HFFc6 (cell line): Measurements from ENCODE around the gene MT1X. TPM values are rescaled to one million over a fixed set of nuclear protein-coding genes. Genes with fewer than 3 reads are reported as not detected.

Experiments used
- DNase-seq: peaks from one replicate; pipeline ENCODE4 v3.0.0-alpha.2; 2018
- H3K27ac Mint-ChIP-seq: 2 replicates; pipeline ENCODE4 v1.8.0; 2020; ENCODE audit warnings: mild to moderate bottlenecking, mixed read lengths
- H3K27me3 Mint-ChIP-seq: 2 replicates; pipeline ENCODE4 v1.8.0; 2021; ENCODE audit warnings: mild to moderate bottlenecking, moderate library complexity, mixed read lengths; ENCODE audit not compliant: insufficient read depth
- H3K36me3 Mint-ChIP-seq: 2 replicates; pipeline ENCODE4 v1.8.0; 2021; ENCODE audit warnings: low read depth, mixed read lengths
- H3K4me1 Mint-ChIP-seq: 2 replicates; pipeline ENCODE4 v1.8.0; 2020; ENCODE audit warnings: low read depth, mixed read lengths
- H3K4me3 Mint-ChIP-seq: 2 replicates; pipeline ENCODE4 v1.8.0; 2020; ENCODE audit warnings: mild to moderate bottlenecking, moderate library complexity, mixed read lengths
- H3K9me3 Mint-ChIP-seq: 2 replicates; pipeline ENCODE4 v1.8.0; 2020; ENCODE audit warnings: mild to moderate bottlenecking, mixed read lengths
- total RNA-seq, 6 experiments: library from RNA; stranded (reverse); fragmentation: NEBNext Ultra II Directional; extraction: Animal tissue kit (Norgen Biotek cat#: 25700); gene quantifications; 2 replicates in 1 of 6; 3 replicates in 5 of 6; pipeline ENCODE4 v1.2.3, GENCODE V29; 2021
- TF ChIP-seq, protein P1 (sequence below): fragments of 200-600 bp; sonication (generic); IDR thresholded peaks from 2 replicates; pipeline ENCODE4 v1.5.0; 2021; ENCODE audit warnings: antibody characterized with exemption, mild to moderate bottlenecking

The MT1X gene
- total RNA-seq, 6 experiments from 2014 or later = 28.0 to 38.7 (median 33.3) TPM

DNA sequence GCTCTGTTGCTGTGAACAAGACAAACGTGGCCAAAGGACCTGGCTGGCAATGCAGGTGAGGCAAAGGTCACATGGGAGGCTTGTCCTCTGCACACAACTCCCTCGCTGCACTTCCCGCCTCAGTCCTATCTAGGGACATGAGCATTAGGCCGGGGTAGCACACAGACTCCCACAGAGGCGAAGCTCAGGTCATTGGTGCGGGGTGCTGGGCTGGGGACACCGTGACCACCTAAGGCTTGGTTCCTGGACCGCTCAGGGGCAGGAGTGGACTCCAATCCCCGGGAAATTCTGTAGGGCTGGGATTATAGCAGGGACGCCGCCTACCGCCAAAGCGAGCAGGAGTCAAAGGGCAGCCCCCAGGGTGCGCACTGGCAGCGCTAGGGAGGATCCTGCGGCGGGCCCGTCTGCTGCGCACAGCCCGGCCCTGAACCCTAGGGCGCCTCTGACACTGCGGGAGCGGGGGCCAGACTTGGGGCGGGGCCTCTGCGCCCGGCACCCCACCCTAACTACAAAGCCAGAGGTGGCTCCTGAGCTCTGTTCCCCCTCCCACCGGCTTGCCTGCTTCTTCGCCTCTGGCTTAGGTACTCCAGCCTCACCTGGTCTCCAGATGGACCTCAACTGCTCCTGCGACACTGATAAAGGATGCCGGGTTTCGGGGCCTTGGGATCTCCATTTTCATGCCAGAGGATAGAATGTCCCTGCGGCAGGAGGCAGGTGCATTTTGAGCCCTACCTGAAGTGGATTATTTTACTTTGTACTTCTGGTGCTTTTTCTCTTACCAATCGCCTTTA is 34.4 kb upstream of the MT1X start:
- Mint-ChIP-seq H3K4me1 (peaks cover 10% of the 10 kb centered on the region), H3K4me3 (no peak overlapping the region), H3K27ac (no peak overlapping the region), H3K36me3 (no peaks in the 10 kb centered on the region), H3K27me3 (peaks cover 77% of the 10 kb centered on the region), H3K9me3 (no peaks in the 10 kb centered on the region)
- TF ChIP-seq, protein P1, sequence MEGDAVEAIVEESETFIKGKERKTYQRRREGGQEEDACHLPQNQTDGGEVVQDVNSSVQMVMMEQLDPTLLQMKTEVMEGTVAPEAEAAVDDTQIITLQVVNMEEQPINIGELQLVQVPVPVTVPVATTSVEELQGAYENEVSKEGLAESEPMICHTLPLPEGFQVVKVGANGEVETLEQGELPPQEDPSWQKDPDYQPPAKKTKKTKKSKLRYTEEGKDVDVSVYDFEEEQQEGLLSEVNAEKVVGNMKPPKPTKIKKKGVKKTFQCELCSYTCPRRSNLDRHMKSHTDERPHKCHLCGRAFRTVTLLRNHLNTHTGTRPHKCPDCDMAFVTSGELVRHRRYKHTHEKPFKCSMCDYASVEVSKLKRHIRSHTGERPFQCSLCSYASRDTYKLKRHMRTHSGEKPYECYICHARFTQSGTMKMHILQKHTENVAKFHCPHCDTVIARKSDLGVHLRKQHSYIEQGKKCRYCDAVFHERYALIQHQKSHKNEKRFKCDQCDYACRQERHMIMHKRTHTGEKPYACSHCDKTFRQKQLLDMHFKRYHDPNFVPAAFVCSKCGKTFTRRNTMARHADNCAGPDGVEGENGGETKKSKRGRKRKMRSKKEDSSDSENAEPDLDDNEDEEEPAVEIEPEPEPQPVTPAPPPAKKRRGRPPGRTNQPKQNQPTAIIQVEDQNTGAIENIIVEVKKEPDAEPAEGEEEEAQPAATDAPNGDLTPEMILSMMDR = no peak
- no peak for DNase-seq

DNA sequence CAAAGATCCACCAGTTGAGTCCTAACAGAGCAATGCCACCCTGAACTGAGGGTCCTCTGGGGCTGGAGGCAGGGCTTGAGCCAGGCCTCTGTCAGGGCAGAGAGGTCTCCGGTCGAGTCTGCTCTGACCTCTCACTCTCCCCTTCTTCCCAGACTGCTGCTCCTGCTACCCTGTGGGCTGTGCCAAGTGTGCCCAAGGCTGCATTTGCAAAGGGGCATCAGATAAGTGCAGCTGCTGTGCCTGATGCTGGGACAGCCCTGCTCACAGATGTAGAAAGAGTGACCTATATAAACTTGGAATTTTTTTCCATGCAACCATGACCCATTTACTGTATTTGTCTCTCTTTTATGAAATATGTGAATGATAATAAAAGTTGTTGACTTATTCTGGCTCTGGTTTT is 33.0 kb upstream of the MT1X start:
- DNase-seq = no peak
- no peaks in the 10 kb centered on the region for H3K4me1 Mint-ChIP-seq
- H3K27ac Mint-ChIP-seq = no peak overlapping the region
- no peak overlapping the region for H3K4me3 Mint-ChIP-seq
- no peaks in the 10 kb centered on the region for H3K9me3 Mint-ChIP-seq
- TF ChIP-seq, protein P1 = no peak
- H3K27me3 Mint-ChIP-seq = peaks cover 76% of the 10 kb centered on the region
- H3K36me3 Mint-ChIP-seq = no peaks in the 10 kb centered on the region

DNA sequence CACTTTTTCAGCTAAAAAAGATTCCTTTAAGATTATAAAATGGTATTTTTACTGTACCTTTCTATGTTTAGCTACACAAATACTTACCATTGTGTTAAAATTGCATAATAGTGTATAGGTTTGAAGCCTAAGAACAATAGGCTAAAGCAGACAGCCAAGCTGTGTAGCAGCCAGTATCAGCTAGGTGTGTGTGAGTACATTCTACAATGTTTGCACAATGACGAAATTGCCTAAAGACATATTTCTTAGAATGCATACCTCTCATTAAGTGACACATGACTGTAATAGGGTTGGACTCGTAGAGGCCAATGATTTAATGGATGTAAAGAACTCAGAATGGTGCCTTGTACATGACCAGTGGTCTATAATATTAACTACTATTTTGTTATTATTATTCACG is 32.5 kb upstream of the MT1X start:
- Mint-ChIP-seq H3K4me3 (no peak overlapping the region), H3K36me3 (no peaks in the 10 kb centered on the region), H3K27ac (no peak overlapping the region), H3K27me3 (peaks cover 72% of the 10 kb centered on the region), H3K9me3 (no peaks in the 10 kb centered on the region), H3K4me1 (no peaks in the 10 kb centered on the region)
- TF ChIP-seq, protein P1 = no peak
- DNase-seq = no peak

DNA sequence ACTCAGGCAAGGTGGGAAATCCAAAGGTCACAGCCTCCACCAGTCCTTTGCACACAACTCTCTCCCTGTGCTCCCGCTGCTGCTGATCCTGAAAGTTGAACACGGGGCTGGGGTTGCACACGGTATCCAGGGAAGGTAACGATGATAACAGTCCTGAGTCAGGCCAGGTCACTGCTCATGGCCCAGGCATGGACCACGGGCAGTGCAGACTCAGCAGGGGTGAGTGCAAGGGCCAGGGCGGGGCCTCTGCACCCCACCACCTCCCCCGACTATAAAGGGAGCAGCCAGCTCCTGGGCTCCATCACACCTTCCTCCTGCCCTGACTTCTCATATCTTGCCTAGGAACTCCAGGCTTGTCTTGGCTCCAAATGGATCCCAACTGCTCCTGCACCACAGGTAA is 30.7 kb upstream of the MT1X start, which contains the start of gene MT1B:
Gene MT1B (plus strand): TSS at position 301 of the 400 bp plus-strand sequence. CDS start 68 bp downstream, at position 369.
- peaks cover 66% of the 10 kb centered on the region for H3K27me3 Mint-ChIP-seq
- DNase-seq = no peak
- no peak within 1 kb of the TSS for H3K27ac Mint-ChIP-seq
- H3K36me3 Mint-ChIP-seq = no peaks in the 10 kb centered on the region
- H3K9me3 Mint-ChIP-seq = no peaks in the 10 kb centered on the region
- no peaks in the 10 kb centered on the region for H3K4me1 Mint-ChIP-seq
- TF ChIP-seq, protein P1 = no peak
- H3K4me3 Mint-ChIP-seq = no peak within 1 kb of the TSS

DNA sequence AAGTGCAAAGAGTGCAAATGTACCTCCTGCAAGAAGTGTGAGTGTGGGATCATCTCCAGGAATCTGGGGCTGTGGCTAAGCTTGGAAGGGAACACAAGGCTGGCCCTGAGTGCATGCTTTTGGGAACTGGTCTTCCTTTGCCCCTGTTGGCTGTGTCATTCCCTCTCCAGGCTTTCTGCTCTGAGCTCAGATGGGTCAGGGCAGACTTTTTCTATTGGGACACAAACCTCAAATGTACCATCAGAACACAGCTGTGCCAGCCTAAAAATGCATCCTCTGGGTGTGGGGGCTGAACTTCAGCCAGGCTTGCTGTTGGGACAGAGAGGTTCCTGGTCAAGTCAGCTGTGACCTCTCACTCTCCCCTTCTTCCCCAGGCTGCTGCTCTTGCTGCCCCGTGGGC is 29.7 kb upstream of the MT1X start:
- Mint-ChIP-seq H3K36me3 (no peaks in the 10 kb centered on the region), H3K27me3 (peaks cover 66% of the 10 kb centered on the region), H3K4me1 (no peaks in the 10 kb centered on the region), H3K27ac (no peak overlapping the region), H3K9me3 (no peaks in the 10 kb centered on the region), H3K4me3 (no peak overlapping the region)
- TF ChIP-seq, protein P1 = no peak
- DNase-seq = no peak
